DLD1 (cell line): ENCODE data around the gene SH2D3A.

Experiments used
- in situ Hi-C: cut with HindIII; loops from 2 replicates; pipeline ENCODE4 v1.10.0; 2017; ENCODE audit warnings: low sequenced_read_pairs

The SH2D3A gene

DNA sequence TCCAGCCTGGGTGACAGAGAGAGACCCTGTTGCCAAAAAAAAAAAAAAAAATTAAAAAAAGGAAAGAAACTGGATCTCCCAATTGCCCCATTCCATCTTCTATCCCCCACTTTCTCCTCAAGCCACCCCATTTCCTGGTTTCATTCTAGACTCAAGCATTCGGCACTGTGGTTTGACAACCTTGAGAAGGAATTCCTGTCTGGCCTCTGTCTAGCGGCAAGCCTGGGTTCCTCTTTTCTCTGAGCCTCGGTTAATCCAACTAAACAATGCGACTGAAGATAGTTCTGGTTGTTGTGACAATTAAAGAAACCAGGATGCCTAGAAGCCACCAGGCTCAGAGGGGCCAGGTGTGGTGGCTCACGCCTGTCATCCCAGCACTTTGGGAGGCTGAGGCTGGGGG lies 43.5 kb downstream of the SH2D3A start:
- in situ Hi-C loops: no loop called here

GRCh38 chr19:6723108-6723618 lies 44.1 kb downstream of the SH2D3A start:
- in situ Hi-C loops: no loop called here

GRCh38 chr19:6721773-6722172 lies 45.5 kb downstream of the SH2D3A start:
- in situ Hi-C loops: no loop called here

DNA sequence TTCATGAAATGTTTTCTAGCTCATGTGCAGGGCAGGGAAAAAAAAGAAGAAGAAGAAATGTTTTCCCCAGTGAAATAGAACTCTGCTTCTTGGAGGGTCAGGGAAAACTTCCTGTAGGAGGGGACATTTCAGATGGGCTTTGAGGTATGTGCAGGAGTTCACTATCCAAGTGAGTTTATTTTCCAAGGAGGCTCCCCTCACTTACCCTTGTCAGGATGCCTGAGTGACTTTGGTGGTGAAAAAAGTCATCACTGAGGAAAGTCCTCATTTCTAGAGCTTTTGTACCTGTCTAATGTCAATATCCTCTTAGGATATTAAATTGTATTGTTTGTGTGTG lies 46.1 kb downstream of the SH2D3A start:
- in situ Hi-C loops: no loop called here

- in situ Hi-C loops: no loop called here
Measured at GRCh38 chr19:6720369-6721137, 46.7 kb downstream of the SH2D3A start, which contains the start of gene C3. C3 (minus strand) TSS chr19:6720650; CDS start chr19:6720589, 61 bp downstream.

- in situ Hi-C loops: no loop called here
Measured at GRCh38 chr19:6719992-6720368, 47.3 kb downstream of the SH2D3A start.

DNA sequence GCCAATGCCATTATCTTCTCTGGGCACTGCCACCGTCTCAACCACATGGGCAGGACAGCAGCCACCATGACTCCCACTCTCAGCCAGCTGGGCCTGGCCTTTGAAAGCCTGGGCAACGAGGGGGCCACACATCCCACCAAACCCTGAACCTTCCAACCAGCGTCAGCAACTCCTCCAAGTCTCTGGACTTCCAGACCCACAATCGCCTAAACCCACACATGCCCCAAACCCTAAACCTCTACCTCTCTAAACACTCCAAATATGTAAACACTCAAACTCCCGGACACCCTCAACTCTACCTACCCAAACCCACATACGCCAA lies 47.7 kb downstream of the SH2D3A start:
- in situ Hi-C loops: no loop called here

GRCh38 chr19:6718741-6719539 lies 48.3 kb downstream of the SH2D3A start:
- in situ Hi-C loops: no loop called here

- in situ Hi-C loops: no loop called here
Measured at GRCh38 chr19:6718111-6718740, 49.0 kb downstream of the SH2D3A start.

DNA sequence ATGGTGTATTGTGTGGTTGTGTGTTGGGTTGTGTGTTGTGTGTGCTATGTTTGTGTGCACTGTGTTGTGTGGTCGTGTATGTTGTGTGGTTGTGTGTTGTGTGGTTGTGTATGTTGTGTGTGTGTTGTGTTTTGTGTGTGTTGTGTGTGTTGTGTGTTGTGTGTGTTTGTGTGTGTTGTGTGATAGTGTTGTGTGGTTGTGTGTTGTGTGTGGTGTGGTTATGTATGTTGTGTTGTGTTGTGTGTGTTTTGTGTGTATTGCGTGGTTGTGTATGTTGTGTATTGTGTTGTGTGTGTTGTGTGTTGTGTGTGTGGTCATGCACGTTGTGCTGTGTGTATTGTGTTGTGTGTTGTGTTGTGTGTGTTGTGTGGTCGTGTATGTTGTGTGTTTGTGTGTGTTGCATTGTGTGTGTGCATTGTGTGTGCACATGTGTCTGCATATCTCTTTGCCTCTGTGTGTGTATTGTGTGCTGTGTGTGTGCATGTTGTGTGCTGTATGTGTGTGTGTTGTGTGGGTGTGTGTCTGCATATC lies 49.7 kb downstream of the SH2D3A start:
- in situ Hi-C loops: no loop called here

- in situ Hi-C loops: no loop called here
Measured at GRCh38 chr19:6717036-6717435, 50.2 kb downstream of the SH2D3A start.

DNA sequence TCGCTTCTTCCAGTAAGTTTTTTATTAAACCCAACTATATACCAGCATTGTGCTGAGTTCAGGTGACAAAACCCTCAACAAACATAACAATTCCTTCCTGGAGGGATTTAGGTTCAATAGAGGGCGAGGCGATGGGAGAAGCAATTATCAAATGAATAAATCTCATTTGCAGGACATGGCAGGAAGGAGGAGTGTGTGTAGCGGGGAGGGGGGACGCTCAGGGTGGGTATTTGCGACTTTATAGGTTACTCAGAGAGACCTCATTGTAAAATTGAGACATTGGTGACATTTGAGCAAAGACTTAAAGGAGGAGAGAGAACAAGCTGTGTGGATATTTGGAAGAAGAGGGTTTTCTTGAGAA lies 50.6 kb downstream of the SH2D3A start:
- in situ Hi-C loops: no loop called here

DNA sequence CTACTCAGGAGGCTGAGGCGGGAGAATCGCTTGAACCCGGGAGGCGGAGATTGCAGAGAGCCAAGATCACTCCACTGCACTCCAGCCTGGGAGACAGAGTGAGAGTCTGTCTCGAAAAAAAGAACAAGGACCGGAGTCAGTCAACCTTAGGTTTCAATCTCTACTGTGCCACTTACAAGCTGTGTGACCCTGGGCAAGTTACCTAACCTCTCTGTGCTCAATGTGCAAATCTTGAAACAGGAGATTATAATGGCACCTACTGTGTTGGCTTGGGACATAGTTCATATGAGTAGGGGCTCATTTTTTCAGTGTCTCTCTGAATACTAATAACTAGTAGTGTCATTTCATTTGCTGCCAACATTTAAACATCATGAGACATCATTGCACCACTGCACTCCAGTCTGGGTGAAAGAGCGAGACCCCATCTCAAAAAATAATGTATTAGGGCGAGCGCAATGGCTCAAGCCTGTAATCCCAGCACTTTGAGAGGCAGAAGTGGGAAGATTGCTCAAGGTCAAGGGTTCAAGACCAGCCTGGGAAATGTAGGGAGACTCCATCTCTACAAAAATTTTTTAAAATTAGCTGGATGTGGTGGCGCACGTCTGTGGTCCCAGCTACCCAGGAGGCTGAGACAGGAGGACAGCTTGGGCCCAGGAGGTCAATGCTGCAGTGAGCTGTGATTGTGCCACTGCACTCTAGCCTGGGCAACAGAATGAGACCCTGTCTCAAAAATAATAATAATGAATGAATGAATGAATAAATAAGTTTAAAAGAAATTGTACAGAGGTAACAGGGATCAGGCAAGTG lies 52.3 kb downstream of the SH2D3A start:
- in situ Hi-C loops: no loop called here

- in situ Hi-C loops: no loop called here
Measured at GRCh38 chr19:6713773-6714692, 53.2 kb downstream of the SH2D3A start.

GRCh38 chr19:6712692-6713670 lies 54.3 kb downstream of the SH2D3A start:
- in situ Hi-C loops: no loop called here

GRCh38 chr19:6712231-6712630 lies 55.0 kb downstream of the SH2D3A start:
- in situ Hi-C loops: no loop called here

DNA sequence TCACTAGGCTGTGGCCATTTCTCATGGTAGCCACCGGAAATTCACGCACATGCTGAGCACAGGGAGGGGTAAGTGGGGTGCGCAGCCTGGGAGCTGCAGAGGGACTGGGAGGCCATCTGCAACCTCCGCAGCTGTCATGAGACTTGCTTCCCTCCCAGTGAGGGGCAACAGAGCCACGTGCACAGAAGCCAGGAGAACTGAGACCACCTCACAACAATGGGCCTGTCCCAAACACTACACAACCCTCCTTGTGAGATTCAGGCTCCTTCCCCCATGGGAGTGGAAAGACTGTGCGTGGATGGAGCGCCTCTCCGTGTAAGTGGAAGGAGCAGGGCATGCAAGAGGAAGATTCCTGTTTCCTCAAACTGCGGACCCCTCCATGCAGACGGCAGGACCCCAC lies 55.6 kb downstream of the SH2D3A start:
- in situ Hi-C loops: no loop called here

GRCh38 chr19:6711078-6711361 lies 56.2 kb downstream of the SH2D3A start:
- in situ Hi-C loops: no loop called here
